Measurements from ENCODE around the gene ARPC5. TPM values are rescaled to one million over a fixed set of nuclear protein-coding genes. Genes with fewer than 3 reads are reported as not detected.

Gene ARPC5
- total RNA-seq, 1 donor from 2014 or later, result 181 TPM

GRCh38 chr1:183653462-183653794 is 17.8 kb upstream of the ARPC5 start:
- DNase-seq, result no peak
- Histone ChIP-seq H3K36me3 (no peaks in the 10 kb centered on the region), H3K27ac (peak overlapping the region; percentile 13), H3K4me1 (peaks cover 28% of the 10 kb centered on the region), H3K4me3 (no peak overlapping the region), H3K27me3 (no peaks in the 10 kb centered on the region), H3K9me3 (no peaks in the 10 kb centered on the region)
- ATAC-seq, result peak; percentile 54
- intact Hi-C loops (cut with DNase I), result loop anchor here (10.0 kb wide), 1 partner anchor 261 kb away; no protein-coding TSS in a partner anchor
- TF ChIP-seq, protein P1, sequence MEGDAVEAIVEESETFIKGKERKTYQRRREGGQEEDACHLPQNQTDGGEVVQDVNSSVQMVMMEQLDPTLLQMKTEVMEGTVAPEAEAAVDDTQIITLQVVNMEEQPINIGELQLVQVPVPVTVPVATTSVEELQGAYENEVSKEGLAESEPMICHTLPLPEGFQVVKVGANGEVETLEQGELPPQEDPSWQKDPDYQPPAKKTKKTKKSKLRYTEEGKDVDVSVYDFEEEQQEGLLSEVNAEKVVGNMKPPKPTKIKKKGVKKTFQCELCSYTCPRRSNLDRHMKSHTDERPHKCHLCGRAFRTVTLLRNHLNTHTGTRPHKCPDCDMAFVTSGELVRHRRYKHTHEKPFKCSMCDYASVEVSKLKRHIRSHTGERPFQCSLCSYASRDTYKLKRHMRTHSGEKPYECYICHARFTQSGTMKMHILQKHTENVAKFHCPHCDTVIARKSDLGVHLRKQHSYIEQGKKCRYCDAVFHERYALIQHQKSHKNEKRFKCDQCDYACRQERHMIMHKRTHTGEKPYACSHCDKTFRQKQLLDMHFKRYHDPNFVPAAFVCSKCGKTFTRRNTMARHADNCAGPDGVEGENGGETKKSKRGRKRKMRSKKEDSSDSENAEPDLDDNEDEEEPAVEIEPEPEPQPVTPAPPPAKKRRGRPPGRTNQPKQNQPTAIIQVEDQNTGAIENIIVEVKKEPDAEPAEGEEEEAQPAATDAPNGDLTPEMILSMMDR (IDR thresholded peaks at IDR 0.05), result no peak

DNA sequence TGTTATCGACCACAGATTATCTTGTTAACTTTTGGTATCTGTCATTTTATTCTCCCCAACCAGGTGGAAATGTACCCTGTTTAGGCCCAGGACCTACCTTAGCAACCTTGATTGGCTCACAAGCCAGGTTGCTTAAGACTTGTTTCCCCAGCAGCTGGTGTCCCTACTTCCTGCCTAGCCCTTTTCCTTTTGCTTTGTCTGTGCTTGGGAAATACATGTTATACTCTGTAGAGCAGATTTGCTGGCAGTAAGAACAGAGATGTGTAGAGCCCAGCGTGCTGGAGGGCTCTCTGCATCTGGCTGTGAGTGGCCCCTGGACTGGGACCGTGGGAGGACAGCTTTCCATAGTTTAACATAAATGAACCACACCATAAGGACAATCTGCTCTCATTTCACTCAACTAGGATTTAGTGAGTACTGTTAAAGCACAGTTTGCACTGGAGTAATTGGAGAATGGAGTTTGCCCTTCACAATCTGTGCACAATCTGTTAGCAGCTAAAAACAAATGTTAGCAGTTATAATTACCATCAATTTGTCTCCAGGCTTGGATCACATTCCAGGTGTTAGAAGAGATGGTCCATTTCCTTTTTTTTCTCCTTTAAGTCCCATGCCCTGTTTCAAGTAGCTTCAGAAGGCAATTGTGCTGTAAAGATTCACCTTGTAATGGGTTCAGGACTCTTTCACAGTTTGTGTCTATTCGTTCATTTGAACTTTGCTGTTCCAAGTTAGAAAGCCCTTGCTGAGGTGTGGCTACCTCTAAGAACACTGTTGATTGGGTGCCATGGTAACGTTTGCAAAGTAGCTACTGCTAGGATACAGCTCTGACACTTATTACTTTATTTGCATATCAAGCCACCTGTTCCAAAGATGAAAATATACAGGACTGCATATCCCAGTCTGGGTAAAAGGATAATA is 17.2 kb upstream of the ARPC5 start, which contains the start of gene APOBEC4:
TSS of gene APOBEC4 (minus strand) at position 770 of the 915 bp plus-strand sequence. CDS start 4,535 bp downstream, outside the sequence.
- Histone ChIP-seq H3K36me3 (no peaks in the 10 kb centered on the region), H3K4me3 (no peak within 1 kb of the TSS), H3K27ac (peak within 1 kb of the TSS; percentile 77), H3K9me3 (no peaks in the 10 kb centered on the region), H3K27me3 (no peaks in the 10 kb centered on the region), H3K4me1 (peaks cover 28% of the 10 kb centered on the region)
- DNase-seq (no peak), ATAC-seq (peak; percentile 79)
- intact Hi-C loops (cut with DNase I), result loop anchor here (10.0 kb wide), 1 partner anchor 262 kb away; no protein-coding TSS in a partner anchor
- TF ChIP-seq, protein P1 (IDR thresholded peaks at IDR 0.05), result no peak

DNA sequence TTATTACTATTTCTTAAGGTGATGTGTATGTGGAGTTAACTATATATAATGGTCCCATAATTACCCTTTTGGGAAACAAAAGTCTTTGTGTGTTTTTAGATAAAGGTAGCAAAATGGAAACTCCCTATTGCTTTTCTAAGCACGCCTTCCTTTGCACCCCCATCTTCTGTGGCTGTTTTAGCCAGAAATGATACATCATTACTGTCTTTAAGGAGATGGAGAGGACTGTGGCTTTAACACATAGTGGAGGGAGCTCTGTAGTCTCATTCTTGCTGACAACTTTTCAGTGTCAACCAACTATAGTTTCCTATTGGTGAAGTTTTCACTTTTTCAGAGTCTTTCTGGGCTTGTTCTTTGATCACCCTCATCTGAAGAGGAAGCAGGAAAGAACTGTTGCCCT is 16.5 kb upstream of the ARPC5 start:
- intact Hi-C loops (cut with DNase I), result loop anchor here (10.0 kb wide), 1 partner anchor 263 kb away; no protein-coding TSS in a partner anchor
- H3K27ac ChIP-seq, result no peak overlapping the region

DNA sequence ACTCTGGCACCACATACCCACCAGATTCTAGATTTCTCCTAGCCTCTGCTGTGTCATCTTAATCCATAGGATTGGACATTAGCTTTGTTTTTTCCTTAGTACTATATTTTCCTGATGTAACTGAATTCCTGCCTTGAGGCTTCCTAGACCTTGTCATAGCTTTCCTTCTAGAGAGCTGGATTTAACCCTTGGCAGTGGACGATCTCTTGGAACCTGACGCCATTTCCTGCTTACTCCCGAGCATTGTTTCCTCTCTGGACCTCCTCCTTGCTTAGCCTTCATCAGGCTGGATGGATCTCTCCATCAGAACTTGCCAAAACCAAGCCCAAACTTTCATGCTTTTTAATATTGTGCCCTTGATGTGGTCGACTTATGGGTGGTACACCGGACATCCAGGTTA is 16.0 kb upstream of the ARPC5 start:
- Histone ChIP-seq H3K4me1 (peaks cover 28% of the 10 kb centered on the region), H3K9me3 (no peaks in the 10 kb centered on the region), H3K27me3 (no peaks in the 10 kb centered on the region), H3K36me3 (no peaks in the 10 kb centered on the region), H3K27ac (no peak overlapping the region), H3K4me3 (no peak overlapping the region)
- TF ChIP-seq, protein P1 (IDR thresholded peaks at IDR 0.05), result no peak
- intact Hi-C loops (cut with DNase I), result loop anchor here (10.0 kb wide), 1 partner anchor 263 kb away; no protein-coding TSS in a partner anchor
- DNase-seq, result no peak
- ATAC-seq, result no peak

More for the DNA sequence above, 16.5 kb upstream of the ARPC5 start:
- ATAC-seq (no peak), DNase-seq (no peak)
- H3K4me1 ChIP-seq, result peaks cover 28% of the 10 kb centered on the region
- no peaks in the 10 kb centered on the region for H3K36me3 ChIP-seq
- no peak overlapping the region for H3K4me3 ChIP-seq
- no peaks in the 10 kb centered on the region for H3K27me3 ChIP-seq
- TF ChIP-seq, protein P1 (IDR thresholded peaks at IDR 0.05), result no peak
- H3K9me3 ChIP-seq, result no peaks in the 10 kb centered on the region

GRCh38 chr1:183648042-183648441 is 12.5 kb upstream of the ARPC5 start:
- H3K27ac ChIP-seq, result no peak overlapping the region
- no peaks in the 10 kb centered on the region for H3K36me3 ChIP-seq
- intact Hi-C loops (cut with DNase I), result no loop called here
- no peaks in the 10 kb centered on the region for H3K9me3 ChIP-seq
- no peak overlapping the region for H3K4me3 ChIP-seq
- TF ChIP-seq, protein P1 (IDR thresholded peaks at IDR 0.05), result no peak
- H3K4me1 ChIP-seq, result peaks cover 11% of the 10 kb centered on the region
- DNase-seq (no peak), ATAC-seq (no peak)
- H3K27me3 ChIP-seq, result no peaks in the 10 kb centered on the region
